CD4-positive, alpha-beta T cell treated with Interleukin-2 at 100 ng/mL for 4 hours (primary cell): ENCODE measurements around the gene NCK2.

Source experiments
- DNase-seq: peaks from one replicate; pipeline ENCODE4 v3.0.0-alpha.2; 2020; ENCODE audit warnings: low spot score

Gene NCK2

GRCh38 chr2:105736145-105736544, 8.6 kb upstream of the NCK2 start:
- no peak for DNase-seq

GRCh38 chr2:105737980-105738657, 6.6 kb upstream of the NCK2 start:
- DNase-seq, result peak; percentile 71

DNA sequence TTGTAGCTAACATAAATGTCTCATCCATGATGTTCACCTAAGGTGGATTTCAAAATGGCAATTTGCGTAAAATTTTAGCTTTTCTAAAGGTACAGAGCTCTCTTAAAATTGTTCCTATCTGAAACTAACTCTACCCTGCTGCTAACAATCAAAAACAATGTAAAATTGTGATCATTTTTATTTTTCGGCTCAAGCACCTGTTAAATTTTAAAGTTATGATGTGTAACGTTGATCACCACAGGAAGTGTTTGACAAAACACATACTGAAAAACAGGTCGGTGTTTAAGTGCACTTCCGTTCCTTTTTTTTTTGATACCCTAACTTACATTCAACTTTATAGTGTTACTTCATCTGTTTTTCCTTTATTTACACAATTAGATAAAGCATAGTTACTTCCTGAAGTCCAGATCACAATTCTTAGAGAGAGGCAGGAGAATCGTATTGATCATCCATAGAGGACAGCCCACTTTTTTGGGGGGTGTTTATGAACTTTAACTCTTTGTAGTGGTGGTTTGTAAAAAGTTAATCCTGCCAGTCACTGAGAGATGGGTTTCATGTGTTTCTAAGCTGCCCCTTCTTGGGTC, 6.0 kb upstream of the NCK2 start:
- peak; percentile 52 for DNase-seq

DNA sequence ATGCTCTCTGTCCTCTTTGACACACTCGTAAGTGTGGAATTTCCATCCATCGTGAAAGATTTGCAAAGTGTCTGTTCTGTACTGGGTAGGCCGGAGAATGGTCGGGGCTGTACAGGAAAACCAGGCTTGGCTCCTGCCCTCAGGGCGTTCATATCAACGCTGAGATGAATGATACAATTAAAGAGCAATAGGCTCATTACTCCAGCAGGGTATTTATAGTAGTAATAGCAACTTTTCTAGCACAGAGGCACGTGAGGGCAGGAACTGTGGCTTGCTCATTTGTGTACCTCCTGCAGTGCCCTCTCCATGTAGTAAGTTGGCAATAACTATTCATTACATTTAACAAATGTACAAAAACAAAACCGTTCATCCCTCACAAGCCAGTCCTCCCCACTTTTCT, 5.3 kb upstream of the NCK2 start:
- no peak for DNase-seq

DNA sequence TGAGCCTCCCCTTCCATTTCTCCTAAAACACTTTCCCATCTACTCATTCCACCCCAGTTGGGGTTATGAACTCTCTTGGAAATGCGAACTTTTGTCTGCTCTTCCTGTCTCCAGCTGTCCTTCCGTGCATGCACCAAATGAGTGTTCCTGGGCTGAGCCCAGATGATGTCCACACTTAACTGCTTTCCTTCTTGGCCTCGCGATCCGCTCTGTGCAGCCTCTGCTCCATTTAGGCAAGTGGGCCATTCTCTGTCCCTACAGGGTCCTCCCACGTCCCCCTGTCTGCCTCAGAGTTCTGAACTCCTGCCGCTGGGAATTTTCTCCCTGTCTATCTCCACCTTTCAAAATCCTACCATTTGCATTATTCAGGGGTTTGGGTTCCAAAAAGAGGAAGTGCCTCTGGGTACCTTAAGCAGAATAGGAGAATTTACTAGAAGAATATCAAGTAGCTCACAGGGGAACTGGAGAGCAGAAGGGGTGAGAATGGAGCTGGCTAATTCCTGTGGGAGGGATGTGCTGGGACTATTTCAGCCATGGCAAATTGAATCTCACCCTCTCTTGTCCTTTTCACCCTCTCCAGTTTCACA, 4.7 kb upstream of the NCK2 start:
- no peak for DNase-seq

GRCh38 chr2:105741174-105741573, 3.5 kb upstream of the NCK2 start:
- no peak for DNase-seq

DNA sequence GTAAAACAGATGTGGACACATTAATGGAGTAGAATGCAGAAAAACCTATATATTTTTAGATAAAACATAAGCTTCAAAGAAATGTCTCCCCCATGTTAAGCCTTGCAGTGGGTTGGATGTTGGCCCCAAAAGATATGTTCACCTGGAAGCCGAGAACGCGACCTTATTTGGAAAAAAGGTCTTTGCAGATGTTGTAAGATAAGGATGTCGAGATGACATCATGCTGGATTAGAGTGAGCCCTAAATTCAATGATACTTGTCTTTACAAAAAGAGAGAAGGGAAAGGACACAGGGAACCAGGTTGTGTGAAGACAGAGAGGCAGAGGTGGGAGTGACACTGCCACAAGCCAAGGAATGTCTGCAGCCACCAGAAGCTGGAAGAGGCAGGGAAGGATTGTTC, 3.1 kb upstream of the NCK2 start:
- DNase-seq, result no peak

GRCh38 chr2:105744091-105744908, 412 bp upstream of the NCK2 start:
- DNase-seq, result peak; percentile 60

GRCh38 chr2:105746177-105747080, 1.7 kb downstream of the NCK2 start:
- peak; percentile 81 for DNase-seq

DNA sequence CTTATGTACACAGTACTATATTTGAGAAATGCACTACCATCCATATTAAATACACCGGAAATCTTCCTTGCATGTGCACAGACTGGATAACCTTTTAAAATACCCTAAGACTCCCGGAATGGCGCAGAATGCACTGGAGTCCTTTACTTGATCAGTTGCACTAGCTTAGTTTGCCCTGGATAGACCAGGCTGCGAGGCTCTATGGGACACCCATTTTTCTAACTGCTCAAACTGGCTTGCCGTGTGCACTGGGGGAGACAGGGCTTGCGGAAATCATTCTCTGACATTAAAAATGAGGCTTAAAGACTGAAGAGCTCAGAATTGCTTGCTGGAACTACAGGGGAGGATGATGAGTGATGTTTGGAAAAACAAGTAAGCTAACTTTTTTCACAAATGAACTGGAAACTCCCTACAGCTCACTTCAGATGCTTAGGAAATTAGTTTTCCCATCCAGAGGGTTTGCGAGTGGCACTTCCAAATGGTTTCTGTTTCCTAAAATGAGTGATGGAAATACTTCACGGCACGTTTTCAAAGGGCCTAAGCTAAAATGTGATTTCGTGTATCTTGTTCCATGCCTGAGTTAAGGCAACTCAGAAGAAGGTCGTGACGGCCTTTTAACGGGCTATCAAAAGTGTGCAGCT, 2.7 kb downstream of the NCK2 start:
- no peak for DNase-seq

DNA sequence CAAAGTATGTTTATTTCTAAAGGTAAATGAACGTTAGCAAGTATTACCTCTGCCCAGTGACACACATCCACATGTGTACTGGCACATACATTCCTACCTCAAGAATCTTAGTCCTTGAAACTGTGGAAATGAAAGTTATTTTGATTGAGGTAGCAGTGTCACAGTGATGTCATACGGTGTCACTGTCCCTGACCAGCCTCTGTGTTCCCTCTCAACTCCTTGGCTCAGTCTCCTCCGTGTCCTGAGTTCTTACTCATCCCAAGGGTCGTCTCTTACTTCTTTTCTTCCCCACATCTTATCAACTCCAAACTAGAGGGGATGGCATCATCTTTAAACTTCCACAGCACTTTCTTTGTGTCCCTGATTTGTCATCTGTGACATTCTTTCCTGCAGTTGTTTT, 3.3 kb downstream of the NCK2 start:
- no peak for DNase-seq

DNA sequence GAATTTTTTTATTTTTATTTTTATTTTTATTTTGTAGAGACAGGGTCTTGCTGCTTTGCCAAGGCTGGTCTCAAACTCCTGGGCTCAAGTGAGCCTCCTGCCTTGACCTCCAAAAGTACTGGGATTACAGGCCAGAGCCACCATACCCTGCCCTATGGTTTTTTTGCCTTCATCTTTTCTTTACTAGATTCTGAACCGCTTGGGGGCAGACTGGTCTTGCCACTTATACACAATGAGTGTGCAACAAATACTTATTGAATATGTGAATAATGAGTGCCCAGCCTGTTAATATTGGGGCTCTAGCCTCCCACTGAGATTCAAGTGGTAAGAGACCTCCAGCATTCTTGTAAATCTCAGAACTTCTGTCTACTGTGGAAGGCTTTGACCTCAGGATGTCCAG, 3.9 kb downstream of the NCK2 start:
- DNase-seq, result peak; percentile 54

DNA sequence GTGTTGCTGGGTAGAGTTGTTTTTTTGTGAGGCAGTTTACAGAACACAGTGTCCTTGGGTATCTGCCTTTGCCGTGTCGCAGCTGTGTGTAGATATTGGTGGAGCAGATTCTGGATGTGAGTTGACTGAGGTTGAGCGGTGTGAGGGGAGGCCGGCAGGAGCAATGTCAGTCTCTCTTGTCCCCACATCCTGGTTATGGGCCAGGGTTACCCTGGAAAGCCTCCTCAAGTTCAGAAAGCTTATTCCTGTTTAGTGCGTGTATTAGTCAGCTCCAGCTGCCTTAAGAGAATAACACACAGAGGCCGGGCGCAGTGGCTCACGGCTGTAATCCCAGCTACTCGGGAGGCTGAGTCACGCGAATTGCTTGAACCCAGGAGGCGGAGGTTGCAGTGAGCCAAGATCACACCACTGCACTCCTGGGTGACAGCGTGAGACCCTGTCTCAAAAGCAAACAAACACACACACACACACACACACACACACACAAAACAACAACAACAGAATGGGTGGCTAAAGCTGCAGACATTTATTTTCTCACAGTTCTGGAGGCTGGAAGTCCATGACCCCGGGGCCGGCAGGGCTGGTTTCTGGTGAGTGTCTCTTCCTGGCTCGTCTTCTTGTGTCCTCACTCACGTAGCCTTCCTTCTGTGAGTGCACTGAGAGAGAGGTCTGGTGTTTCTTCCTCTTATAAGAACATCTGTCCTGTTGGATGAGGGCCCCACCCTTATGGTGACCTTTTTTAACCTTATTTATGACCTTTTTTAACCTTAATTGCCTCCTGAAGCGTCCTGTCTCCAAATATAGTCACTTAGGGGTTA, 5.1 kb downstream of the NCK2 start:
- peak; percentile 69 for DNase-seq

DNA sequence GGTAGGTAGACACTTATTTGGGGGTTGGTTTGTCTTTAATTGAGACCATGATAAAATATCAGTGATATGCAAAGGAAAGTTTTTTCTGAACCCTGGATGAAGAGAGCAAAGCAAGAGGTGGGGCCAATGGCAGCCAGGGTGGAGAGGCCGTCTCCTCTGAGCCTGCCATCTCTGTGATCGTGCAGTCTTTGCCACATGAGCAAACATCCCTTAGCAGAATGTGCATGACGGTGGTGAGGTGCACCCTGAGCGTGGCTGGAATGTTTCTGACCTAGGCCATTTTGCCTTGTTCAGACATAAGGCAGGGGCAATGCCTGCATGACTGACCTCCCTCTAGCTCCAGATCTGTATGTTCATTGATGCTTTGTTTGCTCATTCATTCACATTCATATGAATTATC, 6.0 kb downstream of the NCK2 start:
- no peak for DNase-seq

DNA sequence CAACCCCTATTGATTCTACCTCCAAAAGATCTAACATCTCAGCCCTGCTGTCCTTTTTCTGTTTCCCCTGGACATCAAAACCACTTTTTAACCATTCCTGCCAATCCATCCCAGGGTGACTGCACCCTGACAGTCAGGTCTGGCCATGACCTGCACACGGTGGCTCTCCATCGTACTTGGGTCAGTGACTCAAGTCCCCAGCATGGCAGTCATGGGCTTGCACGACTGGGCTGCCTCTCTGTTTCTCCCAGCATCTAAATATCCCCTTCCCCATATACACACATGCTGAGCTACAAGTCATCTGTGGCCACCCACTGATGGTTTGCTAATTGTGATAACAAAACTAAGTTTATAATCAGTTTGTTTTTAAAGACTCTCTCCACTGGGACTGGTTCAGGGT, 6.6 kb downstream of the NCK2 start:
- no peak for DNase-seq

DNA sequence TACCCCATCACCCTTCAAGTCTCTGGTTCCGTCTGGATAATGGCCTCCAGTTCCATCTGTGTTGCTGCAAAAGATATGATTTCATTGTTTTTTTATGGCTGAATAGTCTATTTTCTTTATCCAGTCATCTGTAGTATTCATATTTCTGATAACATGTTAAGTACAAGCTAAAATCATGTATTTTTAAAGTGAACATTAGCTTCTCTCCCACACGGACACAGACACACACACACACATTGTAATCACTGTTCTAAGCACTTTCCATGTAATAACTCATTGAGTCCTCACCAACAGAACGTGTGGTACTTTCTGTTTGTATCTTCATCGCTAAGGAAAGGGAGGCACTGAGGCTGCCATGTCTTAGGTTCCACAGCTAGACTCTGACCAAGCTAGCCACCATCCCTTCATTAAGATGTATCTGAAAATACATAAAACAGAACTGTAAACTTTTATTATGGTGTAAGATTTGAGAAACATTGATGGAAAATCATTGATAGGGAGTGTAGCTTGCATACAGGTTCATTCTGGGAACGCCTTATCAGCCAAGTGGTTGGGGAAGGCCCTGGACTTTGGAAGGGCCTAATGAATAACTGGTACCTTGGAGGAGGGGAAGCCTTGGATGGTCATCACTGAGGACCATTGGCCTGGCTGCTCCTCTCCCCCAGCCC, 8.1 kb downstream of the NCK2 start:
- no peak for DNase-seq

- DNase-seq, result no peak
These were observed 8.7 kb downstream of the NCK2 start for GRCh38 chr2:105753380-105753779.

- DNase-seq, result peak; percentile 68
These were observed 9.3 kb downstream of the NCK2 start for GRCh38 chr2:105754011-105754410.

- DNase-seq, result no peak
These were observed 10.3 kb downstream of the NCK2 start for GRCh38 chr2:105754994-105755393.

- DNase-seq, result peak; percentile 48
These were observed 11.2 kb downstream of the NCK2 start for GRCh38 chr2:105755895-105756294.
